Erythroblast (primary cell): ENCODE measurements around the gene NLGN3.
A peak's percentile ranks its signal among the peaks of the same experiment; 100 is the strongest.

Source experiments
- DNase-seq, 2 experiments: peaks; one replicate each; lab custom pipeline; 2025; lab: John Stamatoyannopoulos, UW
- GATA1 ChIP-seq: IDR thresholded peaks from 2 replicates; pipeline ENCODE4 v1.6.1; 2011; ENCODE audit warnings: low read depth, mild to moderate bottlenecking, control low read depth, low read length, moderate library complexity
- POLR2A ChIP-seq: IDR thresholded peaks from 2 replicates; pipeline ENCODE4 v1.6.1; 2011; ENCODE audit warnings: mild to moderate bottlenecking, low read length

Gene NLGN3

DNA sequence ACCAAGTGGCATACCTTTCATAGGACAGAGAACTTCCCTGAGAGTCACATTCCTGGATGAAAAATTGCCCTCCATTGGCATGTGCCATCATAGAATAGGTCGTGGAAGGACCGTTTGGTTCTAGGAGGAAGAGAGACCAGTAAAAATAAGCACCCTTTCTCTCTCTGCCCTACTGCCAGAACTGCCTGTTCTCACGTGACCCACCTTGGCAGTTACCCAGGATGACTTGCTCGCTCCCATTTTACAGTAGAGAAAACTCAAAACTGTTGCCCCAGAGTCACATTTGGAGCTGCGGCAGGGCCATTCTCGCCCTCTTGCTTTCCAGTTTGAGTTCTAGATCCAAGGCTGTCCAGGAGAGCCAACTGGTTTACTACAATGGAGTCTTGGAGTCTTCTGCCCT lies 1.1 kb upstream of the NLGN3 start:
- TF ChIP-seq GATA1 (no peak), POLR2A (peak; percentile 13)
- DNase-seq: peak; percentile 33 to 53

DNA sequence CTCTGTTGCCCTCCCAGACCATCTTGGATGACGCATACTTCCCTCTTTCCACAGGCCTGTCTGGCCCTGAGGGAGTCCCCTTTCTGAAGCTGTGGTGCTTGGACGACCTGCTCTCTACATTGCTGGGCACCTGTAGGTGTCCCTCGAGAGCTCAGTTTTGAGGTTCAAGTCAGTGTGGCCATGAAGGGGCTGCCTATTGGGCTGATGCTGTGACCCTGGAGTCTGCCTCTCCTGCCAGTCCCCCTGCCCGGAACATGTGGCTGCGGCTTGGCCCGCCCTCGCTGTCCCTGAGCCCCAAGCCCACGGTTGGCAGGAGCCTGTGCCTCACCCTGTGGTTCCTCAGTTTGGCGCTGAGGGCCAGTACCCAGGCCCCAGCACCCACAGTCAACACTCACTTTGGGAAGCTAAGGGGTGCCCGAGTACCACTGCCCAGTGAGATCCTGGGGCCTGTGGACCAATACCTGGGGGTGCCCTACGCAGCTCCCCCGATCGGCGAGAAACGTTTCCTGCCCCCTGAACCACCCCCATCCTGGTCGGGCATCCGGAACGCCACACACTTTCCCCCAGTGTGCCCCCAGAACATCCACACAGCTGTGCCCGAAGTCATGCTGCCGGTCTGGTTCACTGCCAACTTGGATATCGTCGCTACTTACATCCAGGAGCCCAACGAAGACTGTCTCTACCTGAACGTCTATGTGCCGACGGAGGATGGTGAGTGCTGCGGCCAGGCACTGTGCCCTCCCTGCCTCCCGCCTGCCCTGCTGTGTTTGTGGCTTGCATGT lies 3.0 kb downstream of the NLGN3 start:
- DNase-seq: no peak
- TF ChIP-seq POLR2A (no peak), GATA1 (no peak)

DNA sequence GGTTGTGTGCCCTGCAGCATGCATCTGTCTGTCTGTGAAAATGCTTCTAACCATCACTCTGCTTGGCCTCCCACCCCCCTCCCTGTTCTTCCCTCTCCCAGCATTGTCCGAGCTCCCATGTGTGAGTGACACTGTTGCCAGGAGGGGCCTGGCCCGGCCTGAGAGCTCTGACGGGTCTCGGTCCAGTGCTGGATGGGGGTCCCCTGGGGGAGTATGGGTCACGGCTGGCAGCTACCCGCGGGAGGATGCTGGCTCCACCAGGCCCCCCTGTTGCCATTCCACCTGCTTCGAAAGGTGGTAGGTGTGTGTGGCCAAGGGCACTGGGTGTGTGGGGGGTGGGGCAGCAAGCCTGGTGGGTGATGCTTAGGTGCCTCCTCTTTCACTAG lies 3.6 kb downstream of the NLGN3 start:
- no peak for DNase-seq
- TF ChIP-seq POLR2A (no peak), GATA1 (no peak)

DNA sequence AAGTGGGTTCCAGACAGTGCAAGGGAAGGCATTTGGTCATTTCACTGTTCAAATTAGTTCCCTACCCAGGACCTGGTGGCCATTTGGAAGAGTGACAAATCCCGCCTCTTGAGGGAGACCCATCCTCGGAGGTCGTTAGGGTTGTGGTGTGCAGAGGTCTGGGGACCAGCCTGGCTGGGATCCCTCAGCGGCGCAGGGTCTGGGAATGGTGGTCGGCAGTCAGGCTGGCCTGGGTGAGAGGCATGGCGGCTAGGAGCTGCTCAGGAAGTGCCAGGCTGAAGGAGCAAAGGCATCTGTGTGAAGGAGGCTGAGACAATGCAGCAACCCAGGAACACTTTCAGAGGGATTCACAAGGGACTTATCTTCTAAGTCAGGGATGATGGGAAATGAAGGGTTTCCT lies 6.7 kb downstream of the NLGN3 start:
- DNase-seq: no peak
- TF ChIP-seq GATA1 (no peak), POLR2A (no peak)

DNA sequence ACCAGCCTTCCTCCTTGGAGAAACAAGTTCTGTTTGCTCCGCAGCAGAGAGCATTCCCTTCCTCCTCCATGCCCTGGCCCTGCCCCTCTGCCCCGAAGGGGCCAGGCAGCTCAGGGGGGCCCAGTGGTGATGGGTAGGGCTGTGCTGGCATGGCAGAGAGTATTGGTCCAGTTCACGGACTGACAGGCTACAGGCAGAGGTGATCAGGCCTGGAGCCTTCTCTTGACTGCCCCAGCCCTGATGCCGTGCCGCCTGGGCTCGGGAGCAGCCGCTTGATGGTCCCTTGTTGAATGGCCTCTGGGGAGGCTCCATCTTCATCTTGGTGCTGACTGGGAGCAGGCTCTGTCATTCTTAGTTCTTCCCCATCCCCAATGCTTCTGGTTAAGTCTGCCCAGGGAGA lies 9.6 kb downstream of the NLGN3 start:
- DNase-seq: no peak
- no peak for TF ChIP-seq POLR2A
- TF ChIP-seq GATA1: no peak

DNA sequence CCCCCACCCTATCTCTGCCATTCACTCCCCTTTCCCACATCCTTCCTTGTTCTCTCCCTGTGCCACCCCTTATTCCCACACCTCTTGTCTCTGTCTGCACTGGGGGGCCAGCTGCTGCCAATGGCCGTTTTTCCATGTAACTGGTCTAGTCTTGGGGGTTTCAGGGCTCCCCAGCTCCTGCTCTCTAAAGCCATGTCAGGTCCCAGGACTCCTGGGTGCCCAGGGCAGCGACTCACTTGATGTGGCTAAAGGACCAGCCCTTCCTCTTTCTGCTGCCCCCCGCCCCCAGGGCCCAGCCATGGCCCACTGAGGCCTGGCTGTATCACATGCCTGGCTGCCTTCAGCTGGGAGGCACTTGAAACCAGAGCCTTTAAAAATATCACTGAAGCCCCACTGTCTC lies 10.0 kb downstream of the NLGN3 start:
- no peak for TF ChIP-seq GATA1
- no peak for TF ChIP-seq POLR2A
- DNase-seq: no peak

DNA sequence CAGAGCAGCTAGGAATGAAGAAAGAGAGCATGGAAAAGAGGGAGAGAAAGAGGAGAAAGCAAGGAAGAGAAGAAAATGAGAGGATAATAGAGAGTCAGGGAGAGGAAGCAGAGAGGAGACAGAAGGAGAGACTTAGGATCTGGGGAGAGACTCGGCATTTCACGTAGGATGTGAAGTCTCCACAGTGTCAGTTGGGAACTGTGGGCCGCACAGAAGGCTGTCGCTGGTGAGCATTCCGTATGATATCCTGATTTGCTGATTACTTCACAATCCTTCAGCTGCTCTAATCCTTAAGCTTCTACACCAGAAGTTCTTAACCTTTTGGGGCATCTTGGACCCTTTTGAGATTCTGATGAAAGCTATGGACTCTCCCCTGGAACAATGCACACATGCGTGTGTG lies 14.0 kb downstream of the NLGN3 start:
- no peak for DNase-seq
- TF ChIP-seq POLR2A (no peak), GATA1 (no peak)

DNA sequence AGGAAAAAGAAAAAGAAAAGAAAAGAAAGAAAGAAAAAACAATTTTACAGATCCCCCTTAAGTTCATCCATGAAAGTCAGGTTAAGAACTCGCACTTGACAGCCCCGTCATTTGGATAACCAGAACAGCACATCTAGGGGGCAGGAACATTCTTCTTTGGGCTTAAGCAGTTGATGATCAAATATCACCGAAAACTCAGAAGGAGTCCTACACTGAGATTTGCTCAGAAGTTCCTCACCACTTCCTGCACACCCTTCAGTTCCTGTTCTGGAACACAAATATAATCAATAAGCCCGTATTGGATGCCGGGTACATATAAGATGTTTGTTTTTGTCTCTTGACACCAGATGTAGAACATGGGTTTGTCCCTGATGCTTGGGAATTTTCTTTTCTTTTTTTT lies 14.7 kb downstream of the NLGN3 start:
- DNase-seq: no peak
- TF ChIP-seq GATA1: no peak
- no peak for TF ChIP-seq POLR2A

DNA sequence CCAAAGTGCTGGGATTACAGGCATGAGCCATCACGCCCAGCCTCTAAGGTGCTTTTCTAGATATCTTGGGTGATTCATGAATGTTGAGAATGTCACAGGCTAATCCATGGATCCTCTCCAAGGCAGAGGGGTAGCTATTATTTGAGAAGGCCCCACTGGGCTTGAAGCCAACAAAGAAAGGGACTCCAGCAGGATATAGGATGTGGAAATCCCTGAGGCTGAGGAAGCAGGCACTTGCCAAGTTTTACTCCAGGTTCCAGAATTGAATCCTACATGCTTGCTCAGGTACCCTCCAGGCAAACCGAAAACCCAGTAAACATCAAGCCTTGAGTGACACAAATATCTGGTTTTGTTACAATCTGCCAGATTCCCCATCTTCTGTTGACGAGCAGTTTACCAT lies 15.8 kb downstream of the NLGN3 start:
- no peak for DNase-seq
- TF ChIP-seq POLR2A: no peak
- TF ChIP-seq GATA1: no peak

DNA sequence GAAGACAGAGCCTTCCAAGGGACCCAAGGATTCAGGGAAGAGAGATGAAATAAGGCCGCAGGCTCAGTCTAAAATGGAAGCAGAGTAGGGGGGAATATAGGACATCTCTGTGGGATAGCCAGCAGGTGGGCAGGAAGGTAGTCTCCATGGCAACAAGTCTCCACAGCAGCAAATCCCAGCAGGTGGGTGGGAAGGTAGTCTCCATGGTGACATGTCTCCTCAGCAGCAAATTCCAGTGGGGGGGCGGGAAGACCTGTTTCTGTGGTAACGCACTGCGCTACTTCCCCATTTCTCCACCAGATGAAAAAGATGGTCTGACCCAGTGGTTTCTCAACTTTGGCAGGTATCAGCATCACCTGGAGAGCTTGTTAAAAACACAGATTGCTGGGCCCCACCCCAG lies 18.3 kb downstream of the NLGN3 start:
- no peak for DNase-seq
- TF ChIP-seq POLR2A (no peak), GATA1 (no peak)

DNA sequence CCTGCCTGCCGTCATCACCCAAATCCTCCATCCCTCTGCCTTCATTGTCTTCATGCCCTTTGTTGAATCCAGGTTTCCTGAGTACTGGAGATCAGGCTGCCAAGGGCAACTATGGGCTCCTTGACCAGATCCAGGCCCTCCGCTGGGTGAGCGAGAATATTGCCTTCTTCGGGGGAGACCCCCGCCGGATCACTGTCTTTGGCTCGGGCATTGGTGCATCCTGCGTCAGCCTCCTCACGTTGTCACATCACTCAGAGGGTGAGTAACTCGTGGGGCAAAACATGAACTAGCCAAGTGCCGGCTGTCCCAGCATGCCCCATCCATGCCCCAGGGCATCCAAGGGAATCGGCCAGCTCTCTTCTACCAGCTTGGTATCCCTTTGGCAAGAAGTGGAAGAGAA lies 19.4 kb downstream of the NLGN3 start:
- no peak for DNase-seq
- TF ChIP-seq GATA1 (no peak), POLR2A (no peak)

DNA sequence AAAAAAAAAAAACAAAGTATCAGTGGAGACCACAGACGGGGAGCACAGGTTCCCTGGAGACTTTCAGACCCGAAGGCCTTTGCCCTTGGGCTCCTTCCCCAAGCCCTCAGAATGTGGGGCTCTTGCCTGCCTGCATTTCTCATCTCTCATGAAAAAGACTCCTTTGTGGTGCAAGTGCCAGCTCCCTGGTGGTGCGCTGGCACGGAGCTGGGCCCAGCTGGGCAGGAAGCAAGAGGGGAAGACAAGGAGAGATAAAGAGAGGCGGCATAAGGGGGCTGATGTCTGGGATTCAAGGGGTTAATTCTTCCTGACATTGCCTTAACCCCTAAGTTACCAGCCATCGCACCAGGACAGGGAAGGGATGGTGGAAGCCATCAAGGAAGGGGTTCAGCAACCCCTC lies 21.8 kb downstream of the NLGN3 start:
- no peak for TF ChIP-seq GATA1
- TF ChIP-seq POLR2A: no peak
- no peak for DNase-seq

DNA sequence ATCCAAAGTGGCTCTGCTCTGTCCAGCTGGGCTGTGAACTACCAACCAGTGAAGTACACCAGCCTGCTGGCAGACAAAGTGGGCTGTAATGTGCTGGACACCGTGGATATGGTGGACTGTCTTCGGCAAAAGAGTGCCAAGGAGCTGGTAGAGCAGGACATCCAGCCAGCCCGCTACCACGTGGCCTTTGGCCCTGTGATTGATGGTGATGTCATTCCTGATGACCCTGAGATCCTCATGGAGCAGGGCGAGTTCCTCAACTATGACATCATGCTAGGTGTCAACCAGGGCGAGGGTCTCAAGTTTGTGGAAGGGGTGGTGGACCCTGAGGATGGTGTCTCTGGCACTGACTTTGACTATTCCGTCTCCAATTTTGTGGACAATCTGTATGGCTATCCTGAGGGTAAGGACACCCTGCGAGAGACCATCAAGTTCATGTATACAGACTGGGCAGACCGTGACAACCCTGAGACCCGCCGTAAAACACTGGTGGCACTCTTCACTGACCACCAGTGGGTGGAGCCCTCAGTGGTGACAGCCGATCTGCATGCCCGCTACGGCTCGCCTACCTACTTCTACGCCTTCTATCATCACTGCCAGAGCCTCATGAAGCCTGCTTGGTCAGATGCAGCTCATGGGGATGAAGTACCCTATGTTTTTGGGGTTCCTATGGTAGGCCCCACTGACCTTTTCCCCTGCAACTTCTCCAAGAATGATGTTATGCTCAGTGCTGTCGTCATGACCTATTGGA lies 22.6 kb downstream of the NLGN3 start:
- DNase-seq: no peak
- TF ChIP-seq POLR2A (no peak), GATA1 (no peak)

DNA sequence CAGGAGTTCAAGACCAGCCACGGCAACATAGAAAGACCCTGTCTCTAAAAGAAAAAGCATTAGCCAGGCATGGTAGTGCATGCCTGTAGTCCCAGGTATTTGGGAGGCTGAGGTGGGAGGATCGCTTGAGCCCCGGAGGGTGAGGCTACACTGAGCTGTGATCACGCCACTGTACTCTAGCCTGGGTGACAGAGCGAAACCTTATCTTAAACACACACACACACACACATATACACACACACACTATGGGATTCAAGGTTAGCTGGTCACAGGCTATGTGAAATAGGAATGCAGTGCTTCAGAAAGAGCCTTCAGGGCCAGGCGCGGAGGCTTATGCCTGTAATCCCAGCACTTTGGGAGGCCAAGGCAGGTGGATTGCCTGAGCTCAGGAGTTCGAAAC lies 23.5 kb downstream of the NLGN3 start:
- TF ChIP-seq POLR2A (no peak), GATA1 (no peak)
- DNase-seq: peak; percentile 27 to 44

DNA sequence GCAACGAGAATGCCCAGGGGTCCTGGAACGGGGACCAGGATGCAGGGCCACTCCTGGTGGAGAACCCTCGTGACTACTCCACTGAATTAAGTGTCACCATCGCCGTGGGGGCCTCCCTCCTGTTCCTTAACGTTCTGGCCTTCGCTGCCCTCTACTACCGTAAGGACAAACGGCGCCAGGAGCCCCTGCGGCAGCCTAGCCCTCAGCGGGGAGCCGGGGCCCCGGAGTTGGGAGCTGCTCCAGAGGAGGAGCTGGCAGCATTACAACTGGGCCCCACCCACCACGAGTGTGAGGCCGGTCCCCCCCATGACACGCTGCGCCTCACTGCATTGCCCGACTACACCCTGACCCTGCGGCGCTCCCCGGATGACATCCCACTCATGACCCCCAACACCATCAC lies 24.9 kb downstream of the NLGN3 start:
- TF ChIP-seq POLR2A: no peak
- TF ChIP-seq GATA1: no peak

More for the DNA sequence above, 24.9 kb downstream of the NLGN3 start:
- no peak for DNase-seq
